ENCODE measurements around the gene RNASE2. TPM values are rescaled to one million over a fixed set of nuclear protein-coding genes. Genes with fewer than 3 reads are reported as not detected.
A peak's percentile ranks its signal among the peaks of the same experiment; 100 is the strongest.

The RNASE2 gene
- total and polyA plus RNA-seq, 2 donors (not counting 3 experiments of a cell fraction or from before 2014, with no cell fraction given): not detected

GRCh38 chr14:20989471-20989786 is 34.1 kb downstream of the RNASE2 start:
- ChIA-PET POLR2A (no interaction called here), CTCF (interaction anchor here (1.0 to 3.8 kb wide), 2 partner anchors 15 to 18 kb away, joined by 5 to 34 read pairs; no protein-coding TSS in a partner anchor)
- Histone ChIP-seq H3K4me3 (replicated peaks in 1 of 3; ENCODE audit: insufficient read depth in 1 of 3, low read depth in 1 of 3, low read length in 3 of 3) (peak overlapping the region in 2 of 3 experiments; percentile 73 to 97), H2AFZ (ENCODE audit: low read depth, low read length) (peak overlapping the region; percentile 99), H3K27me3 (ENCODE audit: control insufficient read depth in 2 of 2, insufficient read depth in 2 of 2, low read length in 2 of 2) (no peaks in the 10 kb centered on the region), H4K20me1 (replicated peaks; ENCODE audit: control insufficient read depth, extremely low read depth, insufficient read depth, low read length) (no peaks in the 10 kb centered on the region), H3K27ac (ENCODE audit: insufficient read depth, low read depth, low read length) (peak overlapping the region; percentile 53), H3K9ac (replicated peaks; ENCODE audit: extremely low read depth, insufficient read depth, low read length) (peak overlapping the region; percentile 58), H3K4me2 (ENCODE audit: insufficient read depth, low read length) (peak overlapping the region; percentile 92), H3K79me2 (ENCODE audit: control insufficient read depth, insufficient read depth, low read length) (peaks cover 19% of the 10 kb centered on the region), H3K9me3 (replicated peaks; ENCODE audit: control insufficient read depth, insufficient read depth, low read length) (no peaks in the 10 kb centered on the region), H3K4me1 (ENCODE audit: control insufficient read depth, extremely low read depth, insufficient read depth, low read length) (peaks cover 21% of the 10 kb centered on the region), H3K9me1 (replicated peaks; ENCODE audit: control insufficient read depth, extremely low read depth, insufficient read depth, low read length) (no peaks in the 10 kb centered on the region), H3K36me3 (ENCODE audit: control insufficient read depth in 2 of 2, extremely low read depth in 1 of 2, insufficient read depth in 2 of 2, low read length in 2 of 2) (peaks cover 3 to 4% of the 10 kb centered on the region in 2 experiments)
- intact Hi-C loops (cut with micrococcal nuclease) (loop anchor here (2.0 kb wide), 1 partner anchor 19 kb away; no protein-coding TSS in a partner anchor), dilution Hi-C loops (cut with MboI; ENCODE audit: extremely low pct_ligation_motif_present, low sequenced_read_pairs) (no loop called here)
- peak; percentile 54 for TF ChIP-seq POLR2A (IDR thresholded peaks at IDR 0.05; ENCODE audit: low read depth, low read length)
- no peak for TF ChIP-seq FOS (IDR thresholded peaks at IDR 0.05; ENCODE audit: borderline replicate concordance, insufficient read depth, low read length)
- TF ChIP-seq JUN (IDR thresholded peaks at IDR 0.05; ENCODE audit: borderline replicate concordance, insufficient read depth, insufficient read length, low read depth): no peak
- peak; percentile 7 for TF ChIP-seq POLR2AphosphoS5 (IDR thresholded peaks at IDR 0.05; ENCODE audit: insufficient read depth, low read depth, low read length)
- no peak for TF ChIP-seq GATA2 (IDR thresholded peaks at IDR 0.05; ENCODE audit: insufficient read depth, insufficient read length, low read depth, low read length)
- TF ChIP-seq, protein P1, sequence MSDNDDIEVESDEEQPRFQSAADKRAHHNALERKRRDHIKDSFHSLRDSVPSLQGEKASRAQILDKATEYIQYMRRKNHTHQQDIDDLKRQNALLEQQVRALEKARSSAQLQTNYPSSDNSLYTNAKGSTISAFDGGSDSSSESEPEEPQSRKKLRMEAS (IDR thresholded peaks at IDR 0.05; ENCODE audit: insufficient read depth, insufficient read length): no peak
- no peak for TF ChIP-seq EZH2 (IDR thresholded peaks at IDR 0.05; ENCODE audit: borderline replicate concordance, low read depth, low read length, severe bottlenecking)
- TF ChIP-seq, protein P2, sequence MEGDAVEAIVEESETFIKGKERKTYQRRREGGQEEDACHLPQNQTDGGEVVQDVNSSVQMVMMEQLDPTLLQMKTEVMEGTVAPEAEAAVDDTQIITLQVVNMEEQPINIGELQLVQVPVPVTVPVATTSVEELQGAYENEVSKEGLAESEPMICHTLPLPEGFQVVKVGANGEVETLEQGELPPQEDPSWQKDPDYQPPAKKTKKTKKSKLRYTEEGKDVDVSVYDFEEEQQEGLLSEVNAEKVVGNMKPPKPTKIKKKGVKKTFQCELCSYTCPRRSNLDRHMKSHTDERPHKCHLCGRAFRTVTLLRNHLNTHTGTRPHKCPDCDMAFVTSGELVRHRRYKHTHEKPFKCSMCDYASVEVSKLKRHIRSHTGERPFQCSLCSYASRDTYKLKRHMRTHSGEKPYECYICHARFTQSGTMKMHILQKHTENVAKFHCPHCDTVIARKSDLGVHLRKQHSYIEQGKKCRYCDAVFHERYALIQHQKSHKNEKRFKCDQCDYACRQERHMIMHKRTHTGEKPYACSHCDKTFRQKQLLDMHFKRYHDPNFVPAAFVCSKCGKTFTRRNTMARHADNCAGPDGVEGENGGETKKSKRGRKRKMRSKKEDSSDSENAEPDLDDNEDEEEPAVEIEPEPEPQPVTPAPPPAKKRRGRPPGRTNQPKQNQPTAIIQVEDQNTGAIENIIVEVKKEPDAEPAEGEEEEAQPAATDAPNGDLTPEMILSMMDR (IDR thresholded peaks at IDR 0.05; ENCODE audit: extremely low read depth in 1 of 2, insufficient read depth in 1 of 2, low read depth in 1 of 2, low read length in 2 of 2): no peak
- no peak for TF ChIP-seq MYC (IDR thresholded peaks at IDR 0.05; ENCODE audit: low read depth, low read length)
- DNase-seq (ENCODE audit: low read depth, low spot score) (no peak), FAIRE-seq (no peak)
- no TSS peak for BruUV-seq (replicated peaks)
